Activated CD4-positive, alpha-beta T cell treated with anti-CD3 and anti-CD28 coated beads, Interleukin-2, Interleukin-6, amounts not matched to agents 100 ng/mL and 50 ng/mL, durations not matched to agents 16 hours and 8 hours (primary cell): ENCODE results near the gene SECISBP2L.
"Not testable (repeated sequence)": the region's sequence is repeated elsewhere in the genome, so short reads cannot be mapped to it uniquely, and the experiment has no call there.

Source experiments
- DNase-seq: peaks from one replicate; pipeline ENCODE4 v3.0.0-alpha.2; 2020

Gene SECISBP2L

GRCh38 chr15:48989170-48989569 is 57.1 kb downstream of the SECISBP2L start:
- no peak for DNase-seq

DNA sequence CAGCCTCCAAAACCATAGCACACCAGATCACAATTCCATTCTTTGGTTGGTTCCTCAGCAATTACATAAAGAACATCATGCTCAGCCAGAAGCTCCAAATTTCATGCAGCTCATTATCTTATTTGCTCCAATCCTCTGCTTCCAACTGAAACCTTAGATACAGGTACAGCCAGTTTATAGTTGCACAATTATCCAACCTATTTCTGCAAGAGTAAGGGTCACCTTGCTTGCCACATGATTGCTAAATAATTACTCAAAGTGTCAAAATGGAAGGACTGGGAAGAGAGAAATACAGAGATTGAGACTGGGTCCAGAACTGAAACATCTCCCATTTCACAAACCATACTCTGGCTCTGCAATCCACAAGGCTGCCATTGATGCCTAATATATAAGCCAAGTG is 59.1 kb downstream of the SECISBP2L start:
- DNase-seq = no peak

- DNase-seq = no peak
Observed at GRCh38 chr15:48986240-48986639, 60.0 kb downstream of the SECISBP2L start.

DNA sequence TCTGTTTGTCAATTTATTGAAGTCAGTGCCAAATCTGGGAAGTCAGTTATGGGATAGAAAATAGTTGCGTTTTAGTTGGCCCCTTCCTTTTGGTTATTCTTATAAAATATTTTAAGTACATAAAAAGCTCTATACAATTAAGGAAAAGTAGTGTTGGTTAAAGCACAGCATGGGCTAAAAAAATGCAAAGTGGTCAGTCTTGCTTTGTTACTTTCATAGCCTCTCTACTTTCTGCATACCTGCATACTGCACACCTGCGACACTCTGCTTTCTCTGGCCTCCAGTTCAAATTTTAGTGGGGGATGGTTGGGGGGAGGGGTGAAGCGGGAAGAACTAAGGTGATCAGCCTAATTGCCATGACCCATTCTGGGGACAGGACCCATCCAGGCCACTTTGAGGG is 60.7 kb downstream of the SECISBP2L start:
- no peak for DNase-seq

- DNase-seq = no peak
Observed at GRCh38 chr15:48984811-48985352, 61.4 kb downstream of the SECISBP2L start.

- no peak for DNase-seq
Observed at GRCh38 chr15:48984021-48984710, 62.1 kb downstream of the SECISBP2L start.

- no peak for DNase-seq
Observed at GRCh38 chr15:48983300-48983699, 62.9 kb downstream of the SECISBP2L start.

GRCh38 chr15:48981941-48982340 is 64.3 kb downstream of the SECISBP2L start:
- DNase-seq = no peak

GRCh38 chr15:48978638-48979037 is 67.6 kb downstream of the SECISBP2L start:
- DNase-seq = no peak

GRCh38 chr15:48976444-48977088 is 69.7 kb downstream of the SECISBP2L start:
- no peak for DNase-seq

- DNase-seq = peak; percentile 89
Observed at GRCh38 chr15:48975472-48976419, 70.5 kb downstream of the SECISBP2L start.

DNA sequence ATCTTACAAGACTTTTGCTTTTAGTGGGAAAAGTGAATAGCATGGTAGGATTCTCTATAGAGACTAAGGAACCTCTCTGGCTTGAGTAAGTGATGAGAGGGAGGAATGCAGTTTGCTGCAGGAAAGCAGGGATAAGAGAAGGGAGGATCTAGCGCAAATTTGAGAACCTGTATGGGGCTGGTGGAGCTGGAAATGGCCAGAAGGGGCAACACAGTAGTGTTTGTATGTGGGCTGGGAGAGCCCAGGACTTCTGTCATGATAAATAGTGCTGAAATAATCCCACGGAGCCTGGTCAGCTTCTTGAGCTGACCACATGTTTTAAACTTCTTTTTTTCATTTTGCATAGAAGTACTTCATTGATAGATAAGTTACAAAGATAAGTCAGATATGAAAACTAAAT is 71.4 kb downstream of the SECISBP2L start:
- no peak for DNase-seq

DNA sequence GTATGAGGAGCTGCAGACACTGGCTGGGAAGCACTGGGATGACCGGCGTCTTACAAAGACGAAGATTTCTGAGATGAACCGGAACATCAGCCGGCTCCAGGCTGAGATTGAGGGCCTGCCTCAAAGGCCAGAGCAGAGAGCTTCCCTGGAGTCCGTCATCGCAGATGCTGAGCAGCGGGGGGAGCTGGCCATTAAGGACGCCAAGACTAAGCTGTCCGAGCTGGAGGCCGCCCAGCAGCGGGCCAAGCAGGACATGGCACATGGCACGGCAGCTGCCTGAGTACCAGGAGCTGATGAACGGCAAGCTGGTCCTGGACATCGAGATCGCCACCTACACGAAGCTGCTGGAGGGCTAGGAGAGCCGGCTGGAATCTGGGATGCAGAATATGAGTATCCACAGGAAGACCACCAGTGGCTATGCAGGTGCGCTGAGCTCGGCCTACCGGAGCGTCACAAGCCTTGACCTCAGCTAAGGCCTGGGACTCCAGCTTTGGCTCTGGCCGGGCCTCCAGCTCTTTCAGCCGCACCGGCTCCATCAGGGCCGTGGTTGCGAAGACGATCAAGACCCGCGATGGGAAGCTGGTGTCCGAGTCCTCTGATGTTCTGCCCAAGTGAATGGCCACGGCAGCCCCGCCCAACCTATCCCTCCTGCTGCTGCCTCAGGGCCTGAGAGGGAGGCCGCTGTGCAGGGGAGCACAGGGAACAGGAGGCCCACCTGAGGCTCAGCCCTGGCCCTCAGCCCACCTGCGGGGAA is 73.3 kb downstream of the SECISBP2L start:
- DNase-seq = no peak

DNA sequence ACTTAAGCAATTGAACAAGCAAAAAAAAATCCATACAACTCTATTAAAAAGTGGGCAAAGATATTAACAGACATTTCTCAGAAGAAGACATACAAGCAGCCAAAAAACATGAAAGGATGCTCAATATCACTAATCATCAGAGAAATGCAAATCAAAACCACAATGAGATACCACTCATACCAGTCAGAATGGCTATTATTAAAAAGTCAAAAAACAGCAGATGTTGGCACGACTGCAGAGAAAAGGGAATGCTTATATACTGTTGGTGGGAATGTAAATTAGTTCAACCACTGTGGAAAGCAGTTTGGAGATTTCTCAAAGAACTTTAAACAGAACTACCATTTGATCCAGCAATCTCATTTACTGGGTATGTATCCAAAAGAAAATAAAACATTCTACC is 75.3 kb downstream of the SECISBP2L start:
- DNase-seq = not testable (repeated sequence)

DNA sequence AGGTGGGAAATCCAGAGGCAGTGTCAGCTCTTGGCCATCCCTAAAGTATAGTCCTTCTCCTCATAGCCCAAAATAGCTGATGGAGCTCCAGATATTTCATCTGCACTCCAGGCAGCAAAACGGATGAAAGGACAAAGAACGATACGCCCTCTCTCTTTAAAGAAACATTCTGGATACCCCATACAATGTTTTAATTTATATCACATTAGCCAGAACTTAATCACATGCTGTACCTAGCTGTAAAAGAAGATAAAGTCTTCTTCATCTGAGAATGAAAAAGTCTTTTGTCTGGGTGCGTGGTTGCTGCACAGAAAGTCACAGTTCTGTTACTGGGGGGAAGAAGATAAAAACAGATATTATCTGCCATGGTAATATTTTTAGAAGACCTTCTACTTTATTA is 78.2 kb downstream of the SECISBP2L start:
- DNase-seq = no peak

GRCh38 chr15:48967336-48967735 is 78.9 kb downstream of the SECISBP2L start:
- no peak for DNase-seq

- DNase-seq = peak; percentile 85
Observed at GRCh38 chr15:48966595-48967301, 79.5 kb downstream of the SECISBP2L start.

DNA sequence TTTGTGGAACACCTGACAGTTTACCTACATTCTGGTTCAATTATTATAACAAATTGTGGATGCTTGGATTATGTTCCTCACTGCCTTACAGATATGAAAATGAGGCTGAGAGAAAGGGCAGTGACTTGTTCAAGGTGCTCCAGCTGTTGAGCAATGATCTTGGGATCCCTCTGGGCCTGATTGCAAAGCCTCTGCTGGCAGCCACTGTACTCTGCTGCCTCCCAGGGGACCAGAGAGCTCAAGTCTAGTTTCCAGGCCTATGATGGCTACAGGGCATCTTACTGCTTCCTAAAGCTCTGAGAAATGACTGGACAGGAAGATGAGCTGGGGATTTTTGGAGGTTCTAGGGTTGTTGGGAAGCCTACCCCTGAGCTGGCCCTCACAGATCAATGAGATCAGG is 80.3 kb downstream of the SECISBP2L start:
- peak; percentile 69 for DNase-seq

GRCh38 chr15:48964898-48965297 is 81.3 kb downstream of the SECISBP2L start:
- no peak for DNase-seq

DNA sequence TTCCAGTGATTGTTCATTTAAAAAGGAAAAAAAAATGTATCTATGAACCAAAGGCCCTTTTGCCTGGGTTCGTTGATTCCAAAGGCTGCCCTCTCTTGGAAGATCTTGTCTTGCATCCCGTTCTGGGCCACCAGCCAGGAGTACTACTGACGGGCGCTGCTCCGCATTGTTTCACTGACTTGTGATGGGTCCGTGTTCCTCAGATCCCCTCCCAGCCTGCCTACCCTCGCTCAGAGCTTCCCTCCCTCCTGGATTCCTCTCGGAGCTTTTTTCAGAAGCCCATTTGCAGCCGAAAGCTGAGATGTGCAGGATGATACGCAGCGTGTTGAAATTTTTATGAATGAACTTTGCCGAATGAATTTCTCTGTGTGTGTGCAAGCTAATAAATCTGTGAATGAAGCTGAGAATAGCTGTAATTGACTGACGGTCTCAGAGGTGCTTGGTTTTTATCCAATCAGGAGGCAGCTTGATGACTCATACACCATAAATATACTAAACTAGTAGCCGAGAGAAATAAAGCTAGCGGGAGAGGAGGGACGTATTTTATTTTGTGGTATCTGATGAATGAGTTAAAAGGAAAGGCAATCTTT is 82.6 kb downstream of the SECISBP2L start, which contains the start of gene SHC4:
SHC4 (minus strand) TSS at position 396 of the 590 bp plus-strand sequence. CDS start 904 bp downstream, outside the sequence.
- DNase-seq = peak; percentile 76
